ENCODE results near the gene CCDC91. TPM values are rescaled to one million over a fixed set of nuclear protein-coding genes. Genes with fewer than 3 reads are reported as not detected.
A peak's percentile ranks its signal among the peaks of the same experiment; 100 is the strongest.

CCDC91 gene
- total RNA-seq, 1 donor from 2014 or later, result 23.2 TPM

- H3K4me3 Mint-ChIP-seq, result no peak overlapping the region
Measured at GRCh38 chr12:28162697-28163096, 27.6 kb upstream of the CCDC91 start.

GRCh38 chr12:28164644-28165275 lies 25.5 kb upstream of the CCDC91 start:
- H3K27ac Mint-ChIP-seq, result no peak overlapping the region

More at GRCh38 chr12:28162697-28163096, 27.6 kb upstream of the CCDC91 start:
- DNase-seq (ENCODE audit: extremely low spot score, unreplicated experiment), result no peak
- H3K9me3 Mint-ChIP-seq, result no peaks in the 10 kb centered on the region
- no peak overlapping the region for H3K27ac Mint-ChIP-seq
- peaks cover 15% of the 10 kb centered on the region for H3K36me3 Mint-ChIP-seq
- no peaks in the 10 kb centered on the region for H3K27me3 Mint-ChIP-seq
- TF ChIP-seq CTCF (conservative IDR thresholded peaks at IDR 0.05), result no peak
- no peaks in the 10 kb centered on the region for H3K4me1 Mint-ChIP-seq (ENCODE audit: unreplicated experiment)

GRCh38 chr12:28167981-28168485 lies 22.2 kb upstream of the CCDC91 start:
- H3K9me3 Mint-ChIP-seq, result no peaks in the 10 kb centered on the region
- TF ChIP-seq CTCF (conservative IDR thresholded peaks at IDR 0.05), result no peak
- no peak overlapping the region for H3K4me3 Mint-ChIP-seq
- no peaks in the 10 kb centered on the region for H3K27me3 Mint-ChIP-seq
- no peak for DNase-seq (ENCODE audit: extremely low spot score, unreplicated experiment)
- peaks cover 8% of the 10 kb centered on the region for H3K36me3 Mint-ChIP-seq
- H3K27ac Mint-ChIP-seq, result no peak overlapping the region
- H3K4me1 Mint-ChIP-seq (ENCODE audit: unreplicated experiment), result no peaks in the 10 kb centered on the region

More at GRCh38 chr12:28164644-28165275, 25.5 kb upstream of the CCDC91 start:
- Mint-ChIP-seq H3K4me1 (ENCODE audit: unreplicated experiment) (no peaks in the 10 kb centered on the region), H3K4me3 (no peak overlapping the region), H3K27me3 (no peaks in the 10 kb centered on the region), H3K9me3 (no peaks in the 10 kb centered on the region), H3K36me3 (peaks cover 19% of the 10 kb centered on the region)
- TF ChIP-seq CTCF (conservative IDR thresholded peaks at IDR 0.05), result no peak
- no peak for DNase-seq (ENCODE audit: extremely low spot score, unreplicated experiment)

GRCh38 chr12:28171356-28172060 lies 18.7 kb upstream of the CCDC91 start:
- Mint-ChIP-seq H3K27ac (no peak overlapping the region), H3K36me3 (peaks cover 8% of the 10 kb centered on the region), H3K27me3 (no peaks in the 10 kb centered on the region), H3K9me3 (no peaks in the 10 kb centered on the region), H3K4me1 (ENCODE audit: unreplicated experiment) (no peaks in the 10 kb centered on the region), H3K4me3 (no peak overlapping the region)
- no peak for DNase-seq (ENCODE audit: extremely low spot score, unreplicated experiment)
- no peak for TF ChIP-seq CTCF (conservative IDR thresholded peaks at IDR 0.05)

- Mint-ChIP-seq H3K9me3 (no peaks in the 10 kb centered on the region), H3K27me3 (no peaks in the 10 kb centered on the region), H3K36me3 (peaks cover 8% of the 10 kb centered on the region), H3K4me3 (no peak overlapping the region), H3K4me1 (ENCODE audit: unreplicated experiment) (no peaks in the 10 kb centered on the region), H3K27ac (no peak overlapping the region)
- DNase-seq (ENCODE audit: extremely low spot score, unreplicated experiment), result no peak
- peak; percentile 68 for TF ChIP-seq CTCF (conservative IDR thresholded peaks at IDR 0.05)
Measured at GRCh38 chr12:28172434-28173030, 17.7 kb upstream of the CCDC91 start.

Data from type B pancreatic cell (in vitro differentiated cells).